OCI-LY7 (cell line): ENCODE results near the gene DPY19L3. TPM values are rescaled to one million over a fixed set of nuclear protein-coding genes. Genes with fewer than 3 reads are reported as not detected.

ENCODE experiments used
- BruUV-seq: library from RNA; stranded (reverse); fragments of 400-500 nt; replicated peaks from 2 replicates; lab custom pipeline; 2021; lab: Mats Ljungman, UMichigan
- CTCF ChIA-PET: fragments of 300-600 bp; sonication (Branson Sonifier 250); formaldehyde crosslinking; loops from one replicate; lab custom pipeline; 2022; ENCODE audit warnings: antibody characterized with exemption; ENCODE audit not compliant: unreplicated experiment; lab: Charles Lee
- POLR2A ChIA-PET: fragments of 300-600 bp; sonication (Branson Sonifier 250); formaldehyde crosslinking; loops from one replicate; lab custom pipeline; 2022; ENCODE audit warnings: antibody characterized with exemption; lab: Charles Lee
- DNase-seq: peaks from one replicate; pipeline ENCODE4 v3.0.0-alpha.2; 2015; ENCODE audit warnings: low spot score
- H2AFZ ChIP-seq: fragments of 200-600 bp; sonication (generic), shearing (Covaris generic); 2 replicates; pipeline ENCODE4 v1.6.1; 2014; ENCODE audit warnings: mild to moderate bottlenecking, antibody characterized with exemption, low read length, moderate library complexity
- H3K27ac ChIP-seq: fragments of 200-600 bp; sonication (generic); 2 replicates; pipeline ENCODE4 v1.5.1; 2014; ENCODE audit warnings: mixed run types, low read depth, mild to moderate bottlenecking, moderate library complexity, low read length, inconsistent platforms; ENCODE audit not compliant: poor library complexity, severe bottlenecking
- H3K36me3 ChIP-seq: fragments of 200-600 bp; sonication (generic); 2 replicates; pipeline ENCODE4 v1.6.1; 2014; ENCODE audit warnings: mild to moderate bottlenecking, antibody characterized with exemption, low read length, moderate library complexity, mixed read lengths; ENCODE audit not compliant: insufficient read depth
- H3K4me1 ChIP-seq: fragments of 200-600 bp; sonication (generic); 2 replicates; pipeline ENCODE4 v1.5.1; 2014; ENCODE audit warnings: mild to moderate bottlenecking, low read length; ENCODE audit not compliant: insufficient read depth, poor library complexity, severe bottlenecking
- H3K4me2 ChIP-seq: fragments of 200-600 bp; sonication (generic); 2 replicates; pipeline ENCODE4 v1.6.1; 2014; ENCODE audit warnings: mild to moderate bottlenecking, low read length
- H3K4me3 ChIP-seq: fragments of 200-600 bp; sonication (generic); 2 replicates; pipeline ENCODE4 v1.5.1; 2014; ENCODE audit warnings: mild to moderate bottlenecking, low read depth, low read length; ENCODE audit not compliant: poor library complexity, severe bottlenecking
- H3K79me2 ChIP-seq: fragments of 200-600 bp; sonication (generic); 2 replicates; pipeline ENCODE4 v1.6.1; 2016; ENCODE audit warnings: low read depth, mild to moderate bottlenecking, low read length, moderate library complexity, mixed read lengths; ENCODE audit not compliant: insufficient read depth
- H3K9me2 ChIP-seq: fragments of 200-600 bp; sonication (generic); 2 replicates; pipeline ENCODE4 v1.6.1; 2016; ENCODE audit warnings: mild to moderate bottlenecking, low read length, mixed read lengths; ENCODE audit not compliant: insufficient read depth
- H3K9me3 ChIP-seq: fragments of 200-600 bp; sonication (generic); 2 replicates; pipeline ENCODE4 v1.6.1; 2014; ENCODE audit warnings: mild to moderate bottlenecking, mixed run types, low read length, mixed read lengths
- H4K20me1 ChIP-seq: fragments of 200-600 bp; sonication (generic); 2 replicates; pipeline ENCODE4 v1.6.1; 2014; ENCODE audit warnings: mild to moderate bottlenecking, antibody characterized with exemption, low read length, moderate library complexity, mixed read lengths; ENCODE audit not compliant: insufficient read depth
- EZH2phosphoT487 ChIP-seq: fragments of 200-600 bp; sonication (generic); IDR thresholded peaks from 2 replicates; pipeline ENCODE4 v1.6.1; 2018; ENCODE audit warnings: low read depth, borderline replicate concordance, mild to moderate bottlenecking, mixed run types, antibody characterized with exemption, low read length, moderate library complexity, mixed read lengths
- intact Hi-C: fragments of 100-400 bp; cut with micrococcal nuclease; formaldehyde crosslinking; loops from one replicate; pipeline ENCODE4 v1.10.0; 2022; ENCODE audit not compliant: unreplicated experiment
- total RNA-seq, 2 experiments: library from RNA; depleted of rRNA in 1 of 2; stranded (reverse); fragments of >200 nt in 1 of 2; shearing (Covaris generic) in 1 of 2; gene quantifications; 2 replicates each; pipeline ENCODE4 v1.2.3, GENCODE V29; 2014 to 2022
- TF ChIP-seq, protein P1 (sequence below): fragments of 200-600 bp; sonication (generic); conservative IDR thresholded peaks from 2 replicates; pipeline ENCODE4 v1.5.1; 2014; ENCODE audit warnings: mild to moderate bottlenecking, antibody characterized with exemption, low read length, moderate library complexity, mixed read lengths

DPY19L3 gene
- total RNA-seq, 2 experiments from 2014 or later: 31.3 to 39.0 TPM

DNA sequence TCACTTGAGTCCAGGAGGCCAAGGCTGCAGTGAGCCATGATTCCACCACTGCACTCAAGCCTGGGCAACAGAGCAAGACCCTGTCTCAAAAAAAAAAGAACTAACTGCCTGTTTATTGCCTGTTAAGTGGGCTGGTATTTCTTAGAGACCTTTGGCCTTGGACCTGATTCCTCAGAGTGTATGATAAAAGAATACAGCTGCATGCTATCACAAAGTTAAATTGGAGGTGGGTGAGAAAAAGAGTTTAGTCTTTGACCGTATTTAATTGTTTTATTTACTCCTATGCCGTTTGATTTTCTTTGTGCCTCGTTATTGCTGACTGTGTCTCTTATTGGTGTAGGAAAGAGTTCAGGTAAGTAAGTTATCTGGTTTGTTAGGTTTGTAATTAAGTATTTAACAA lies 25.3 kb upstream of the DPY19L3 start:
- DNase-seq: no peak
- H3K4me3 ChIP-seq: no peak overlapping the region
- ChIA-PET POLR2A (interaction anchor here (0.5 kb wide), 1 partner anchor 15 kb away, joined by 5 read pairs; no protein-coding TSS in a partner anchor), CTCF (no interaction called here)
- H4K20me1 ChIP-seq: no peaks in the 10 kb centered on the region
- peaks cover 94% of the 10 kb centered on the region for H3K36me3 ChIP-seq
- H3K4me1 ChIP-seq: no peaks in the 10 kb centered on the region
- no peaks in the 10 kb centered on the region for H3K9me2 ChIP-seq
- H3K9me3 ChIP-seq: no peaks in the 10 kb centered on the region
- H3K79me2 ChIP-seq: peaks cover 5% of the 10 kb centered on the region; the same call in 1 of the 2 replicates
- intact Hi-C loops: no loop called here
- TF ChIP-seq EZH2phosphoT487: no peak
- TF ChIP-seq, protein P1, sequence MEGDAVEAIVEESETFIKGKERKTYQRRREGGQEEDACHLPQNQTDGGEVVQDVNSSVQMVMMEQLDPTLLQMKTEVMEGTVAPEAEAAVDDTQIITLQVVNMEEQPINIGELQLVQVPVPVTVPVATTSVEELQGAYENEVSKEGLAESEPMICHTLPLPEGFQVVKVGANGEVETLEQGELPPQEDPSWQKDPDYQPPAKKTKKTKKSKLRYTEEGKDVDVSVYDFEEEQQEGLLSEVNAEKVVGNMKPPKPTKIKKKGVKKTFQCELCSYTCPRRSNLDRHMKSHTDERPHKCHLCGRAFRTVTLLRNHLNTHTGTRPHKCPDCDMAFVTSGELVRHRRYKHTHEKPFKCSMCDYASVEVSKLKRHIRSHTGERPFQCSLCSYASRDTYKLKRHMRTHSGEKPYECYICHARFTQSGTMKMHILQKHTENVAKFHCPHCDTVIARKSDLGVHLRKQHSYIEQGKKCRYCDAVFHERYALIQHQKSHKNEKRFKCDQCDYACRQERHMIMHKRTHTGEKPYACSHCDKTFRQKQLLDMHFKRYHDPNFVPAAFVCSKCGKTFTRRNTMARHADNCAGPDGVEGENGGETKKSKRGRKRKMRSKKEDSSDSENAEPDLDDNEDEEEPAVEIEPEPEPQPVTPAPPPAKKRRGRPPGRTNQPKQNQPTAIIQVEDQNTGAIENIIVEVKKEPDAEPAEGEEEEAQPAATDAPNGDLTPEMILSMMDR: no peak
- no peak overlapping the region for H3K27ac ChIP-seq
- no TSS peak for BruUV-seq
- H2AFZ ChIP-seq: no peak overlapping the region
- H3K4me2 ChIP-seq: no peak overlapping the region

GRCh38 chr19:32387701-32388392 lies 17.7 kb upstream of the DPY19L3 start:
- no TSS peak for BruUV-seq
- Histone ChIP-seq H3K36me3 (peaks cover 44% of the 10 kb centered on the region), H3K4me3 (no peak overlapping the region), H3K4me2 (no peak overlapping the region), H3K79me2 (no peaks in the 10 kb centered on the region), H2AFZ (no peak overlapping the region), H4K20me1 (no peaks in the 10 kb centered on the region), H3K4me1 (no peaks in the 10 kb centered on the region), H3K27ac (no peak overlapping the region), H3K9me3 (no peaks in the 10 kb centered on the region), H3K9me2 (no peaks in the 10 kb centered on the region)
- intact Hi-C loops: no loop called here
- DNase-seq: no peak
- ChIA-PET CTCF (no interaction called here), POLR2A (interaction anchor here (0.5 to 1.0 kb wide), 5 partner anchors 11 to 1966 kb away, joined by 3 to 4 read pairs (median 3); no protein-coding TSS in a partner anchor)
- TF ChIP-seq, protein P1: no peak
- TF ChIP-seq EZH2phosphoT487: no peak

- Histone ChIP-seq H3K9me2 (no peaks in the 10 kb centered on the region), H3K79me2 (no peaks in the 10 kb centered on the region), H3K4me1 (no peaks in the 10 kb centered on the region), H3K36me3 (peaks cover 38% of the 10 kb centered on the region), H3K4me3 (no peak overlapping the region), H2AFZ (no peak overlapping the region), H3K27ac (no peak overlapping the region), H4K20me1 (no peaks in the 10 kb centered on the region), H3K9me3 (no peaks in the 10 kb centered on the region), H3K4me2 (no peak overlapping the region)
- TF ChIP-seq EZH2phosphoT487: no peak
- TF ChIP-seq, protein P1: no peak
- no peak for DNase-seq
- no TSS peak for BruUV-seq
- POLR2A ChIA-PET: interaction anchor here (0.6 to 1.0 kb wide), 4 partner anchors 10 to 40 kb away, joined by 3 to 4 read pairs (median 4); no protein-coding TSS in a partner anchor
- CTCF ChIA-PET: no interaction called here
- intact Hi-C loops: no loop called here
These were observed 17.1 kb upstream of the DPY19L3 start for GRCh38 chr19:32388393-32388855.
